Activated CD8-positive, alpha-beta memory T cell treated with anti-CD3 and anti-CD28 coated beads, Interleukin-2, amount 50 U/mL, for 1 hour (primary cell): Measurements from ENCODE around the gene AGMO.

ENCODE experiments used
- DNase-seq: peaks from one replicate; pipeline ENCODE4 v3.0.0-alpha.2; 2020; ENCODE audit errors: extremely low read depth

The AGMO gene

DNA sequence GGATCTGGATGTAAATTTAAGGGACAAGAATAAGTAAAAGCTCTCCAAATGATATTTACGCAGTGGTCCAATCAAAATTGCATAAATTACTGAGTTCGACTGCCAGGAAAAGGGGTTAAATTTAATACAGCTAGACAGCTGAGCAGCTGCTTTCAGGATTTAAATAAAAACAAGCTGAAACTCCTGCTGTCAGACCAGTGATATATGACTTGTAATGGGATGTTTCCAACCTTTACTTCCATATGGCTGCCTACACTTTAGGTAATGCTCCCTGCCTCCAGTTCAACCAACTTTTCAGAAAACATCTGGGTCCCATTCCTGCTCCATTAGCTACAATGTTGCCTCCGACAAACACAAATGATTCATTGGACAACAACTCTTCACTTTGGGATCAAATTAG is 333.0 kb downstream of the AGMO start:
- no peak for DNase-seq

- no peak for DNase-seq
Measured at GRCh38 chr7:15225981-15226380, 335.8 kb downstream of the AGMO start.

DNA sequence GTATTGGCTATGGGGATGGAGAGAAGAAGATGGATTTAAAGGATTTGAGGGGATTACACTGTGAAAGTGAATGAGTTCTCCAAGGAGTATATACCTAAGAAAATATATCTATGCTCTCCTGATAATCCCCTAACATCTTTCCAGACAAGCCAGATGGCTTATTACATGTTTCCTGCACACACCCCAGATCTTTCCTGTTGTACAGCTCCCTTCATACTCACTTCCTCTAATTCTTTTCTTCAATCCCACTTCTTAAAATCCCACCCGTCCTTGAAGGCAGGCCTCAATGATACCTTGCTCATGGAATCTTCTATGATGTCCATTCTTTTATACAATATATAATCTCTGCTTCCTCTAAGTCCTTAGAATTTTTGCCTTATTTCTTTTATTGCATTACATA is 342.1 kb downstream of the AGMO start:
- no peak for DNase-seq

- no peak for DNase-seq
Measured at GRCh38 chr7:15218261-15218660, 343.6 kb downstream of the AGMO start.

DNA sequence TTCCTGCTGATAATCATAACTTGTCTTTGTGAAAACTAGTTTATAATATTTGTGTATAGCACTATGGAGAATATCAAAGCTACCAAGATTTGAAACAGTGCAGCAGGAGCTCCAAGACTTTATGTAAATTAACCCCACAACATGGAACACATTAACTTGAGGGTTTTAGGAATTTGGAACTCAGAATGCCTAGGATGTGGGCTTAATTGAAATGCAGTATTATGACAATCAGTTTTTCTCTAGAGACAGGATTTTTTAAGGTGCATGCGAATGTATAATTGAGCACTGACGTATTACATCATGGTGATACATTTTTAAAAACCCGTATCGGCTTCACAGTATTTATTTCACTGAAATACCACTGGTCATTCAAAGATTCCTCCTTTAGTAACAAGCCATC is 346.2 kb downstream of the AGMO start:
- no peak for DNase-seq

DNA sequence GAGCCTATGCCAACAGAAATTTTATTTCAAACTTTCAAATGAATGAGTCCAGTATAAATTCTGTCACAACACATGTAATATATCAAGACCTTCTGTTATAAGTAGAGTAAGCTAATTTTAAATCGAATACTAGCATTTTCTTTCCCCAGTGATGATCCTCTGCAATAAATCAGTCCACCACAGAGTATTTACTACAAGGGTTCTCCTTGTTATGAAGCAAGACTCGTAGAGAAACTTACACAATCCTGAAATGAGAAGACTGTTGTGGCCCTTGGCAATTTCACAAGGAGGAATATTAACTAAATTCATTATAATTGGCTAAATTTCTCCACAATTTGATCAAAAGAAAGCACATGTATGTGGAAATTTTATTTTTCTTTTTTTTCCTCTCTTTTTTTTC is 346.8 kb downstream of the AGMO start:
- DNase-seq, result no peak

DNA sequence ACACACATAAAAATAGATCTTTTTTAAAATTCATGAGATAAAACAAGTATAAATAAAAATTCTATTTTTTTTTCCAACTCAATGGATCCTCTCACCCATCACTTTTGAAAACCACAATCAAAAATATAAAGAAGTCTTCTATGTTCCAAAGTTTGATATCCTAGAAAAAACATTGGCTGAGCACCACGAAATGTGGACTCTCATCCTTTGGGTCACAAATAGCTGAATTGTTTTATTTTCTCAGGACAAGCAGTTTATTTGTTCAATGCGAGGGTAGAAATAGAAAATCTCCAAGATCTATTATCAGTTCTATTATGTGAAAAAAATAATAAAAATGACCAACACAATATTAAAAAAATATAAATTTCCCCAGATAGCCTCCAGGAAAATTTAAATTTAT is 348.7 kb downstream of the AGMO start:
- DNase-seq, result no peak

GRCh38 chr7:15209429-15209828 is 352.4 kb downstream of the AGMO start:
- no peak for DNase-seq

DNA sequence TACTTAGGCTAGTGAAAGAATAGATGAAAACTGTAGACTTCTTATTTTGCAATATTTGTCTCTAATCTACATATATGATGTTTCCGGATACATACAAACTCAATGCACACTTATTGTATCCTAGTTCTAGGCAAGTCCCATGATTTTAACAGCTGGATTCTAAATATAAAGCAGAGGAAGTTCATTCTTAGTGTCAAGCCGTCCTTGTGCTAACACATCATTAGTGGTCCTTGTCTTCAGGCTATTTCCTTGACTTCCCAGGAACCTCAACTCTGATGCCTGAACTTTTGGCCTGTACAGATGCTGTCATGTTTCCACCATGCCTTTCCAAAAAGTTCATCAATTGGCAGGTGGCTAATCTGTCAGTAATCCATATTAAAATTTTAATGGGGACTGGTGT is 357.4 kb downstream of the AGMO start:
- no peak for DNase-seq

GRCh38 chr7:15199482-15199881 is 362.3 kb downstream of the AGMO start:
- DNase-seq, result no peak

DNA sequence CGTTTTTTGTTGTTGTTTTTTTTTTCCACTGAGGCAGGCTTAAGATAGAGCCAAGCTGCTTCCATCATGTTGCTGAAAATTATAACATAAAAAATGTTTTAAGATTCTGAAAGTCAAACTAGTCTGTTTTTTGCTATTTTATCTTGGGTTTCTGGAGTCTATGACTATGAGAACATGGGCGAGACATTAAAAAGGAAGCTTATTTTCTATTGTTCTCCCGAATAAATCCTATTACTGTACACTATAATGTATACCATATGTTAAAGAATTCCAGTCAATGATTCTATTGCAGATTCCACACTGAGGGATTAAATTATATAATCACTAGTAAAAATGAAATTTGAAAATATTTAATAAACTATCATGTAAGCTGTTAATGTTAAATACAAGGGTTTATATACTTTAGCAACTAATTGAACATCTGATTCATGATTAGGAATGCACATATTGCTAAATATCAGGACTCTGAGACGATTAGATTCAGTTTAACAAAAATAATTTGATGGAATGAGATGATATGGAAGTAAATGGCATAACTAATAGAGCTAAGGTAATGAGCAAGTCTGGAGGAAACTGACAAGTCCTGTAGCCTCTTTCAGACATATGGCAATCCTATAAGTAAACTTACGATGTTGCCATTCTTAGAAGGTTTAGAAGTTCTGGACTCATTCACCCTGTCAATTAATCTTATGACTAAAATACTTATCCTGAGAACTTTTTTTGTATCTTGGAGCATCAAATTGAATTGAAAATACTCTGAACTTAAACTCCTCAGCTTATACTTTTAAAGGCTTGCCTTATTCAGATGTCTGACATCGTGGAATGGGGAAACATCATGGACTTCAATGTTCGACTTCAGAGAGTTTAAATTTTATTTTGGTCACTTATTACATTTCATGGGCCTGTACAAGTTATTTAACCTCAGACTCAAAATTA is 364.5 kb downstream of the AGMO start:
- no peak for DNase-seq

- DNase-seq, result no peak
Measured at GRCh38 chr7:15178065-15178464, 383.8 kb downstream of the AGMO start.

DNA sequence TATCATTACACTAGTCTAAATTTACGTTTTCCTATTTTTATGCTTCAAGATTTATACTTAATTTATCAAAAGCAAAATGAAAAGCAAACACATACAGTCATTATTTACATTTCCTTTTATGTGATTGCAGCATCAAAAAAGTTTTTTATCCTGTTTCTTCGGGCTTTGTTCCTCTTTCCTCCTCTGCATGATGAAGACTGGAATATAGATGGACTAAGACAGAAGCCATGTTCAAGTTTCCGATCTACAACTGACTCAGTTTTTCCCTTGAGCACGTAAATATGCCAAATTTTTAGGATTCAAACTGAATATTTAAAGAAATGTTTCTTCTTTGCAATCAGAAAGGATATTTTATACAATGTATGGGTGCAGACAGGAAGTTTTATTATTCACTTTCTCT is 385.7 kb downstream of the AGMO start:
- DNase-seq, result no peak

DNA sequence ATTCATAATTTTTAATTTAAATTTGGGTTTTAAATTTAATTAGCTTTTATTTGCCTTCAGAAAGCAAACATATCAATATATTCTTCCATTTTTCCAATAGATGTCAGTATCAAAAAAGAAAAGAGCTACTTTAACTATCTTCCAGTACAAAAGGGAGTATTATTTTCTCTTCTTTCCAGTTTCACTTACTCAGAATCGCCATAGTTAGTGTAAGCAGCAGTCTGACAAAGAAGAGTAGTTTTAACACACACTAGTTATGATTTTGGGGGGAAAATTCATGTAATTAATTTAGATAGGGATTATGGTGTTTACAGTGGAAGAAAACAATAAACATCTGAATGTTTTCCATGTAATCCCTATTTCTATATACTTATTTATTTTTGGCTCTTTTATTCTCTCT is 386.7 kb downstream of the AGMO start:
- no peak for DNase-seq

DNA sequence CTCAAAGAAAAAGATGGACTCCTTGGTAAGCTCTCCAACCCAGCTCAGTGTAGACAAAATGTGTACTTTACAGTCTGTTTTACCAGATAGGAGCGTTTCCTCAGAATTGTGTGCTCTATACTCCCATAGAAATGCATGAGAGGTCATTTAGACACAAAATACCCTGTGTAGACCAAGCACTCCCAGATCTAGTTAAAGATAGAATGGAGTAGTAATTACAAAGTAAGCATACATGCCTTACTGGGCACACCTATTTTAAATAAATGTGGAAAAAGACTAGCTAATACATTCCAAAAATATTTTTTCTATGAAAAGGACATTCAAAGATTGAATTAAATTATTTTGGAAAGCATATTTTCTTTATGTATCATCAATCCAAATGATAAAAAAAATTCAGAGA is 387.3 kb downstream of the AGMO start:
- DNase-seq, result no peak

DNA sequence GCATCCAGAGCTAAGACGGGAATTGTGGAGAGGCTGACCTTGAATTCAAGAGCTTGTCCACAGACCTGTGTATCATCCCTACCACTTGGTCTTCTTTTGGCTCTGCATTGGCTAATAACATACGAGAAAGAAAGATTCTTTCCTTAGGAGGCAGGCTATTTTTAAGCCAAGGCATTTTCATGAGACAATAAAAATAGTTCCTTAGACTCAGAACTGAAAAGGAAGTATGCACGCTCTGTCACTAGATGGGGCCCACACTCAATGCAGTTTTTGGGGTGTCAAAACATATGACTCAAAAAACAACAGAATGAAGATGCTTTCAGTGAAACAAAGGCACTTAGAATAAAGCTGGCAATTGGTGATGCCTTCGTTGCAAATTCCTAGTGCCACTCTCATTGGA is 393.3 kb downstream of the AGMO start:
- no peak for DNase-seq

- no peak for DNase-seq
Measured at GRCh38 chr7:15167912-15168311, 393.9 kb downstream of the AGMO start.

DNA sequence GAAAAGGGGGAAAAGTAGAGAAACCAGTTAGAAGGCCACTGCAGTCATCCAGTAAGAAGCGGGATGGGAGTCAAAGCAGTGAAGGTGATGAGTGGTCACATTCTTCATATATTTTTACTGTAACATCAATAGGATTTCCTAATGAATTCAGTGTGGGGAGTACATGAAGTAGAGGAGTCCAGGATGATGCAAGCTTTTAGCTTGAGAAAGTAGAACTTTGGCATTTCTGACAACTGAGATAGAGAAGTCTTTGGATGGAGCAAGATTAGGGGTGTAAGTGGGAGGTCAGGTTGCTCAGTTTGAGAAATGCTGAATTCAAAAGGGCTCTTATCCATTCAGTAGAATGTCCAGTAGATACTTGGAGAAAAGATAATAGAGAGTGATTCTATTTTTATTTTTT is 395.2 kb downstream of the AGMO start:
- DNase-seq, result no peak

DNA sequence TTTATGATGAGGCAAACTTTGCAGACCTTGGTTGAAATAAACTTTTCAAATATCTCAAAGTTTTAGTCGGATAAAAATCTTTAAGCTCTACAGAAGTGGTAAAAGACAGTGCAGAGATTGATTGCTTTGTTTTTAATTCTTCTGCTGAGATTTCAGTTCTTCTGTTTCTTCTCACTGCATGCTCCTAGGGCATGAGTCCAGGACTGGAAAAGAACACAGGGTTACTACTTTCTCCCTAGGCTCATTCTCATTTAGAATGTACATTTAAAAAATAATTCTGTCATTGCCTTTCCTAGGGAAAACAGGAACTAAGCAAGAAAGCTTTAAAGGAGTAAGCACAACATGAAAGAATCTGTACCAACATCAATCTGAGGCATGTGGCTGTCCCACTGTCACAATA is 402.6 kb downstream of the AGMO start:
- DNase-seq, result no peak

DNA sequence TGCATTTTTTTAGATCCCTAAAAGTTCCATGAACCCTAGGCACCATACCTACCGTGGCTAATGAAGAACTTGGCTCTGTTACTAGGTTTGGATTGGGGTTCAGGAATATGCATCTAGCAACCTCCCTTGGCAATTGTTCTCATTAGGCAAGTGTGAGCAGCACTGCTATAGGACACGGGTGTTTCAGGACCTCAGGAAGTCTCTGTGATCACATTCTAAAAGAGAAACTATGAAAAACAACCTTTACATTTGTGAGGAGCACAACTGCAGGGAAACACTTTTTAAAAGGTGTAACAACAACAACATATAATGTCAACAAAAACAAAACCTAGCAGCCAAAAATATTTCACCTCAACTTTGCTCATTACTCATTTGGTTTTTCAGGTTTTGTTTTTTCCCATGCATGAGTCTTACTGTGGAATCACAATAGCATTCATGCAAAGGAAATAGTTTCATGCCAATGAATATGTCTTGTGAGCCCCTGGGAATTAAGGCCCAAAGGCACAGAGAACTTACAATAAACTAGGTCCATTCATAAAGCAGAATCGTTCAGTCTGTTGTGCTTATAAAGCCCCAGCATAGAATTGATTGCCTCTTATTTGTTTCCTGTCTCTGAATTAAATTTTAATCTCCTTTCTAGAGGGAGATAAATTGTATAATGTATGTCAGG is 403.5 kb downstream of the AGMO start:
- DNase-seq, result no peak
